SK-N-MC (cell line): Measurements from ENCODE around the gene PLA2G12B.

Experiments
- DNase-seq: peaks from one replicate; pipeline ENCODE4 v3.0.0-alpha.2; 2011; ENCODE audit warnings: low read depth, low spot score
- H3K27ac ChIP-seq: fragments of 200-600 bp; sonication (generic); 2 replicates; pipeline ENCODE4 v1.5.1; 2016; ENCODE audit warnings: mixed run types
- H3K36me3 ChIP-seq: fragments of 200-600 bp; sonication (generic); 2 replicates; pipeline ENCODE4 v1.6.1; 2017; ENCODE audit warnings: antibody characterized with exemption, low read length, mixed read lengths; ENCODE audit not compliant: insufficient read depth
- H3K4me3 ChIP-seq: fragments of 200-600 bp; sonication (generic); 2 replicates; pipeline ENCODE4 v1.5.1; 2016
- H3K9ac ChIP-seq: fragments of 200-600 bp; sonication (generic); 2 replicates; pipeline ENCODE4 v1.8.0; 2017; ENCODE audit warnings: mixed run types, mixed read lengths; ENCODE audit not compliant: insufficient read length
- H3K9me3 ChIP-seq: fragments of 200-600 bp; sonication (generic); 2 replicates; pipeline ENCODE4 v1.6.1; 2017; ENCODE audit warnings: low read depth, mild to moderate bottlenecking, antibody characterized with exemption, low read length, moderate library complexity, mixed read lengths
- EZH2 ChIP-seq: fragments of 200-600 bp; sonication (generic); IDR thresholded peaks from one replicate; pipeline ENCODE4 v1.6.1; 2017; ENCODE audit warnings: antibody characterized with exemption
- FOXP2 ChIP-seq: optimal IDR thresholded peaks from 2 replicates; pipeline ENCODE3; 2011; ENCODE audit warnings: mild to moderate bottlenecking, moderate library complexity; ENCODE audit not compliant: insufficient read depth; ENCODE audit errors: extremely low read length, control extremely low read depth
- POLR2AphosphoS5 ChIP-seq: IDR thresholded peaks from 2 replicates; pipeline ENCODE4 v1.6.1; 2012; ENCODE audit warnings: mild to moderate bottlenecking, low read depth, low read length, borderline replicate concordance

The PLA2G12B gene

GRCh38 chr10:72889391-72889831 lies 65.2 kb downstream of the PLA2G12B start:
- no peak overlapping the region for H3K4me3 ChIP-seq
- H3K9ac ChIP-seq: no peak overlapping the region
- no peak overlapping the region for H3K27ac ChIP-seq
- no peaks in the 10 kb centered on the region for H3K9me3 ChIP-seq
- TF ChIP-seq EZH2: no peak
- no peak for TF ChIP-seq POLR2AphosphoS5
- no peak for TF ChIP-seq FOXP2
- H3K36me3 ChIP-seq: no peaks in the 10 kb centered on the region
- no peak for DNase-seq

GRCh38 chr10:72888151-72888638 lies 66.4 kb downstream of the PLA2G12B start:
- DNase-seq: no peak
- Histone ChIP-seq H3K36me3 (no peaks in the 10 kb centered on the region), H3K27ac (no peak overlapping the region), H3K4me3 (no peak overlapping the region), H3K9ac (no peak overlapping the region), H3K9me3 (no peaks in the 10 kb centered on the region)
- TF ChIP-seq POLR2AphosphoS5 (no peak), FOXP2 (no peak), EZH2 (no peak)

- no peak for TF ChIP-seq FOXP2
- no peak overlapping the region for H3K27ac ChIP-seq
- no peak overlapping the region for H3K4me3 ChIP-seq
- H3K36me3 ChIP-seq: no peaks in the 10 kb centered on the region
- no peak for DNase-seq
- no peak overlapping the region for H3K9ac ChIP-seq
- no peaks in the 10 kb centered on the region for H3K9me3 ChIP-seq
Observed at GRCh38 chr10:72887043-72887442, 67.6 kb downstream of the PLA2G12B start.

GRCh38 chr10:72886621-72887020 lies 68.0 kb downstream of the PLA2G12B start:
- no peak overlapping the region for H3K4me3 ChIP-seq

GRCh38 chr10:72885953-72886352 lies 68.7 kb downstream of the PLA2G12B start:
- H3K4me3 ChIP-seq: no peak overlapping the region
- no peaks in the 10 kb centered on the region for H3K36me3 ChIP-seq
- no peak overlapping the region for H3K27ac ChIP-seq
- TF ChIP-seq EZH2 (no peak), FOXP2 (no peak), POLR2AphosphoS5 (no peak)
- H3K9me3 ChIP-seq: no peaks in the 10 kb centered on the region
- no peak for DNase-seq
- no peak overlapping the region for H3K9ac ChIP-seq

More at GRCh38 chr10:72886621-72887020, 68.0 kb downstream of the PLA2G12B start:
- Histone ChIP-seq H3K9ac (no peak overlapping the region), H3K9me3 (no peaks in the 10 kb centered on the region), H3K36me3 (no peaks in the 10 kb centered on the region), H3K27ac (no peak overlapping the region)
- DNase-seq: no peak
- TF ChIP-seq FOXP2: no peak
- TF ChIP-seq POLR2AphosphoS5: no peak
- TF ChIP-seq EZH2: no peak
